ENCODE data around the gene UBE2L3.

UBE2L3 gene

DNA sequence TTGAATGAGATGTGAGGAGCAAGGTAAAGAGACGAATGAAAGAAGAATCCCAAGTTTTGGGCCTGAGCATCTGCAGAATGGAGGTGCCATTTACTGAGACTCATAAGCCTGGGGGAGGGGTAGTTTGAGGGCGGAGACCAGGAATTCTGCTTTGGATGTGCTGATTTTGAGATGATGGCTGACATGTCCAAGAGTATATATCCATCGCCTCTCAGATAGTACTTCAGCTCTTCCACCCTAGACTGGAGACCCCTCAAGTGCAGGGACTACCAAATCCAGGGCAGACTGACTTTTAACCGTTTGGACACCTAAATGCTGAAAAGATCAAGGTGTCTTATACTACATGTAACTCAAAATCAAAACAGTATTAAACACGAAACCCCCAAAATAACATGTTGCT, 73.3 kb downstream of the UBE2L3 start:
- DNase-seq (ENCODE audit: low read depth in 1 of 2, low spot score in 1 of 2), result no peak
- H3K4me3 ChIP-seq (replicated peaks; ENCODE audit: insufficient read depth, low read length), result no peak overlapping the region
- TF ChIP-seq POLR2AphosphoS5 (IDR thresholded peaks at IDR 0.05; ENCODE audit: low read depth) (no peak), SPI1 (IDR thresholded peaks at IDR 0.05; ENCODE audit: borderline replicate concordance, low read depth) (no peak), GABPA (IDR thresholded peaks at IDR 0.05; ENCODE audit: low read depth) (no peak)
- TF ChIP-seq, protein P1, sequence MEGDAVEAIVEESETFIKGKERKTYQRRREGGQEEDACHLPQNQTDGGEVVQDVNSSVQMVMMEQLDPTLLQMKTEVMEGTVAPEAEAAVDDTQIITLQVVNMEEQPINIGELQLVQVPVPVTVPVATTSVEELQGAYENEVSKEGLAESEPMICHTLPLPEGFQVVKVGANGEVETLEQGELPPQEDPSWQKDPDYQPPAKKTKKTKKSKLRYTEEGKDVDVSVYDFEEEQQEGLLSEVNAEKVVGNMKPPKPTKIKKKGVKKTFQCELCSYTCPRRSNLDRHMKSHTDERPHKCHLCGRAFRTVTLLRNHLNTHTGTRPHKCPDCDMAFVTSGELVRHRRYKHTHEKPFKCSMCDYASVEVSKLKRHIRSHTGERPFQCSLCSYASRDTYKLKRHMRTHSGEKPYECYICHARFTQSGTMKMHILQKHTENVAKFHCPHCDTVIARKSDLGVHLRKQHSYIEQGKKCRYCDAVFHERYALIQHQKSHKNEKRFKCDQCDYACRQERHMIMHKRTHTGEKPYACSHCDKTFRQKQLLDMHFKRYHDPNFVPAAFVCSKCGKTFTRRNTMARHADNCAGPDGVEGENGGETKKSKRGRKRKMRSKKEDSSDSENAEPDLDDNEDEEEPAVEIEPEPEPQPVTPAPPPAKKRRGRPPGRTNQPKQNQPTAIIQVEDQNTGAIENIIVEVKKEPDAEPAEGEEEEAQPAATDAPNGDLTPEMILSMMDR (IDR thresholded peaks at IDR 0.05; ENCODE audit: insufficient read depth, low read length), result no peak
- TF ChIP-seq, protein P2, sequence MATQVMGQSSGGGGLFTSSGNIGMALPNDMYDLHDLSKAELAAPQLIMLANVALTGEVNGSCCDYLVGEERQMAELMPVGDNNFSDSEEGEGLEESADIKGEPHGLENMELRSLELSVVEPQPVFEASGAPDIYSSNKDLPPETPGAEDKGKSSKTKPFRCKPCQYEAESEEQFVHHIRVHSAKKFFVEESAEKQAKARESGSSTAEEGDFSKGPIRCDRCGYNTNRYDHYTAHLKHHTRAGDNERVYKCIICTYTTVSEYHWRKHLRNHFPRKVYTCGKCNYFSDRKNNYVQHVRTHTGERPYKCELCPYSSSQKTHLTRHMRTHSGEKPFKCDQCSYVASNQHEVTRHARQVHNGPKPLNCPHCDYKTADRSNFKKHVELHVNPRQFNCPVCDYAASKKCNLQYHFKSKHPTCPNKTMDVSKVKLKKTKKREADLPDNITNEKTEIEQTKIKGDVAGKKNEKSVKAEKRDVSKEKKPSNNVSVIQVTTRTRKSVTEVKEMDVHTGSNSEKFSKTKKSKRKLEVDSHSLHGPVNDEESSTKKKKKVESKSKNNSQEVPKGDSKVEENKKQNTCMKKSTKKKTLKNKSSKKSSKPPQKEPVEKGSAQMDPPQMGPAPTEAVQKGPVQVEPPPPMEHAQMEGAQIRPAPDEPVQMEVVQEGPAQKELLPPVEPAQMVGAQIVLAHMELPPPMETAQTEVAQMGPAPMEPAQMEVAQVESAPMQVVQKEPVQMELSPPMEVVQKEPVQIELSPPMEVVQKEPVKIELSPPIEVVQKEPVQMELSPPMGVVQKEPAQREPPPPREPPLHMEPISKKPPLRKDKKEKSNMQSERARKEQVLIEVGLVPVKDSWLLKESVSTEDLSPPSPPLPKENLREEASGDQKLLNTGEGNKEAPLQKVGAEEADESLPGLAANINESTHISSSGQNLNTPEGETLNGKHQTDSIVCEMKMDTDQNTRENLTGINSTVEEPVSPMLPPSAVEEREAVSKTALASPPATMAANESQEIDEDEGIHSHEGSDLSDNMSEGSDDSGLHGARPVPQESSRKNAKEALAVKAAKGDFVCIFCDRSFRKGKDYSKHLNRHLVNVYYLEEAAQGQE (IDR thresholded peaks at IDR 0.05; ENCODE audit: insufficient replicate concordance, low read depth), result no peak
- no peaks in the 10 kb centered on the region for H3K27me3 ChIP-seq (ENCODE audit: insufficient read depth, poor library complexity, severe bottlenecking)
- no peak overlapping the region for H3K27ac ChIP-seq (replicated peaks)

DNA sequence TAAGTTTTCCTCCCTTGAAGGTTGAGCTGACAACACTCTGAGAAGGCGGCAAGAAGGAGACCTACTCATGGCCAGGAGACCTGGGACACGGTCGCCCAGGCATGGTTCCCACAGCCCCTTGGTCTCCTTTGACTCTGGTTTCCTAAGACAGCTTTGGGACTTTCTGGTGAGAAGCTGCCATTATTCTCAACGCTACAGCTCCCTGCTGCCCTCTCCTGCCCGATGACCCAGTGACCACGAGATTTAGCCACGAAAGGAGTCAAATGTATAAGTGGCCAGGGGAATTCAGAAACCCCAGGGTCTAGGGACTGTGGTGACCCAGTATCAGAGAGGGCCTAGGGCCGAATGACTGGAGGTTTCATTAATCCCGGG, 73.9 kb downstream of the UBE2L3 start:
- peak overlapping the region; percentile 50 for H3K27ac ChIP-seq (replicated peaks)
- TF ChIP-seq, protein P1 (IDR thresholded peaks at IDR 0.05; ENCODE audit: insufficient read depth, low read length), result no peak
- TF ChIP-seq POLR2AphosphoS5 (IDR thresholded peaks at IDR 0.05; ENCODE audit: low read depth) (no peak), GABPA (IDR thresholded peaks at IDR 0.05; ENCODE audit: low read depth) (no peak), SPI1 (IDR thresholded peaks at IDR 0.05; ENCODE audit: borderline replicate concordance, low read depth) (no peak)
- TF ChIP-seq, protein P2 (IDR thresholded peaks at IDR 0.05; ENCODE audit: insufficient replicate concordance, low read depth), result no peak
- H3K4me3 ChIP-seq (replicated peaks; ENCODE audit: insufficient read depth, low read length), result peak overlapping the region; percentile 39
- peak in 1 of 2 experiments; percentile 41 for DNase-seq (ENCODE audit: low read depth in 1 of 2, low spot score in 1 of 2)
- no peaks in the 10 kb centered on the region for H3K27me3 ChIP-seq (ENCODE audit: insufficient read depth, poor library complexity, severe bottlenecking)

DNA sequence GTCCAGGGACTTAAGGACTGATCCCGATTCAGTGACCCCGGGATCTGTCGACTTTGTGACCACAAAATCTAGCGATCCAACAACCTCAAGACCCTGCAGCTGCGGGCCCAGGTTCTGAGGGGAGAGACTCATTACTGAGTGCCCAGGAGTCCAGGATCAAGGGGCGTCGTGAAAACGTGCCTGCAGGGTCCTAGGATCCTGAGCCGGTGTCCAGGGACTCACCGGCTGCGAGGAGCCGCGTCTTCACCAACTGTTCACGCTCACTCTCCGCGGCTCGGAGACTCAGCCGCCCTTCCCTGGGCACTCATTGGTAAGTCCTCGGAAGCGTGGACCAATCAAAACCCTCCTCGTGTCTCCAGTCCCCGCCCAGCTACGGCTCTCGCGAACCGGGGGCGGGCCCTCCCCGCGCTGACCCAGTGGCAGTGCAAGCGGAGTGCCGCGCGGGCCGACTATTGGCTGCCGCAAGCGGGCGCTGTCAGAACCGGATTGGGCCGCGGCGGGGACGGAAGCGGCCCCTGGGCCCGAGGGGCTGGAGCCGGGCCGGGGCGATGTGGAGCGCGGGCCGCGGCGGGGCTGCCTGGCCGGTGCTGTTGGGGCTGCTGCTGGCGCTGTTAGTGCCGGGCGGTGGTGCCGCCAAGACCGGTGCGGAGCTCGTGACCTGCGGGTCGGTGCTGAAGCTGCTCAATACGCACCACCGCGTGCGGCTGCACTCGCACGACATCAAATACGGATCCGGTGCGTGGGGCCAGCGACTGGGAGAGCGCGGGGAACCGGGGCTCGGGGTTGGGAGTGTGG, 74.5 kb downstream of the UBE2L3 start, which contains the start of gene SDF2L1:
Gene SDF2L1 (plus strand): TSS at position 514 of the 795 bp plus-strand sequence. CDS start 35 bp downstream, at position 549.
- DNase-seq (ENCODE audit: low read depth in 1 of 2, low spot score in 1 of 2), result peak; percentile 97 to 99
- TF ChIP-seq SPI1 (IDR thresholded peaks at IDR 0.05; ENCODE audit: borderline replicate concordance, low read depth), result no peak
- peak within 1 kb of the TSS; percentile 75 for H3K27ac ChIP-seq (replicated peaks)
- no peaks in the 10 kb centered on the region for H3K27me3 ChIP-seq (ENCODE audit: insufficient read depth, poor library complexity, severe bottlenecking)
- H3K4me3 ChIP-seq (replicated peaks; ENCODE audit: insufficient read depth, low read length), result peak within 1 kb of the TSS; percentile 64

DNA sequence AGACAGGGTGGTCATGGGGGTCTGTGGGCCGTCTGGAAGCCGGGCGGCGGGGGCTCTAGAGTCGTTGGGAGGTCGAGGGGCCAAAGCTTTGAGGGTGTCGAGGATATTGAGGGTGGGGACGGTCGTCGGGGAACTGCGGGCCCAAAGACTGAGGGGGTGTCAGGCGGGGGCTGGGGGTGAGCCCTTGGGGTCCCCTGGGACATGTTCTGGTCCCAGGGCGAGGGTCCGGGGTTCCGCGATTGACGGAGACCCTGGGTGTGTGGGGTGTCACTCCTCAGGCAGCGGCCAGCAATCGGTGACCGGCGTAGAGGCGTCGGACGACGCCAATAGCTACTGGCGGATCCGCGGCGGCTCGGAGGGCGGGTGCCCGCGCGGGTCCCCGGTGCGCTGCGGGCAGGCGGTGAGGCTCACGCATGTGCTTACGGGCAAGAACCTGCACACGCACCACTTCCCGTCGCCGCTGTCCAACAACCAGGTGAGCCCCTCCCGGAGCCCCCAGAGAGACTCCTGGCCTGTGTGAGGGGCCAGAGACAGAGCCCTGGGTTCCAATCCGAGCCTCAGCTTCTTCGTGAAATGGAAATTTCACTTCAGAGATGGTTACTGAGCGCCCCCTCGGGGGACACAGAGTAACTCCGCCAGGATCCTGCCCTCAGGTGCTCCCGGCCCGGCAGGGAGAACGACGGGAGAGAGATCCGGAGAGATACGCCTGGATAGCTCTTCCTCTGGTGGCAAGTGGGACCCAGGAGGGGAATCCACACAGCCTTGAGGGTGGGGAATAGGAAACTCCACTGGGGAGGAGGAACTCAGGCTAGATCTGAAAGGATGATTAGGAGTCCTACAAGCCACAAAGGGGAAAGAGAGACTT, 75.3 kb downstream of the UBE2L3 start:
- Histone ChIP-seq H3K27me3 (ENCODE audit: insufficient read depth, poor library complexity, severe bottlenecking) (no peaks in the 10 kb centered on the region), H3K4me3 (replicated peaks; ENCODE audit: insufficient read depth, low read length) (peak overlapping the region; percentile 64), H3K27ac (replicated peaks) (peak overlapping the region; percentile 75)
- TF ChIP-seq, protein P2 (IDR thresholded peaks at IDR 0.05; ENCODE audit: insufficient replicate concordance, low read depth), result no peak
- TF ChIP-seq, protein P1 (IDR thresholded peaks at IDR 0.05; ENCODE audit: insufficient read depth, low read length), result peak; percentile 65
- DNase-seq (ENCODE audit: low read depth in 1 of 2, low spot score in 1 of 2), result peak in 1 of 2 experiments; percentile 70
